Parathyroid adenoma (tissue), 2 donors: ENCODE results near the gene SWI5.

Experiments
- H2AFZ ChIP-seq: fragments of 300-600 bp; sonication (generic); one replicate; pipeline ENCODE4 v1.7.0; 2017; ENCODE audit warnings: antibody characterized with exemption, mild to moderate bottlenecking
- H3K27ac ChIP-seq: fragments of 300-600 bp; sonication (generic); one replicate; pipeline ENCODE4 v1.7.0; 2017
- H3K27me3 ChIP-seq: fragments of 300-600 bp; sonication (generic); one replicate; pipeline ENCODE4 v1.7.0; 2017; ENCODE audit warnings: low read length; ENCODE audit not compliant: control insufficient read depth, insufficient read depth
- H3K36me3 ChIP-seq: fragments of 300-600 bp; sonication (generic); one replicate; pipeline ENCODE4 v1.7.0; 2017; ENCODE audit warnings: low read length; ENCODE audit not compliant: control insufficient read depth, insufficient read depth
- H3K4me1 ChIP-seq: fragments of 300-600 bp; sonication (generic); one replicate; pipeline ENCODE4 v1.7.0; 2017; ENCODE audit warnings: control low read depth
- H3K4me2 ChIP-seq: fragments of 300-600 bp; sonication (generic); one replicate; pipeline ENCODE4 v1.7.0; 2017; ENCODE audit warnings: low read length
- H3K4me3 ChIP-seq: fragments of 300-600 bp; sonication (generic); one replicate; pipeline ENCODE4 v1.7.0; 2017; ENCODE audit warnings: low read depth, low read length
- H3K79me2 ChIP-seq: fragments of 300-600 bp; sonication (generic); one replicate; pipeline ENCODE4 v1.7.0; 2017; ENCODE audit warnings: control low read depth
- H3K9ac ChIP-seq: fragments of 300-600 bp; sonication (generic); one replicate; pipeline ENCODE4 v1.7.0; 2017; ENCODE audit warnings: mild to moderate bottlenecking
- H3K9me3 ChIP-seq: fragments of 300-600 bp; sonication (generic); one replicate; pipeline ENCODE4 v1.7.0; 2017; ENCODE audit warnings: low read length; ENCODE audit not compliant: control insufficient read depth
- CTCF ChIP-seq: fragments of 300-600 bp; sonication (generic); IDR thresholded peaks from one replicate; pipeline ENCODE4 v1.7.0; 2017; ENCODE audit warnings: antibody characterized with exemption, mild to moderate bottlenecking
- donor health status: primary hyperparathyroidism.

SWI5 gene

GRCh38 chr9:128247226-128247803, 28.8 kb upstream of the SWI5 start:
- no peaks in the 10 kb centered on the region for H3K79me2 ChIP-seq
- H3K9me3 ChIP-seq, result no peaks in the 10 kb centered on the region
- no peak overlapping the region for H3K4me2 ChIP-seq
- no peak overlapping the region for H3K9ac ChIP-seq
- no peak for TF ChIP-seq CTCF
- no peak overlapping the region for H2AFZ ChIP-seq
- H3K27me3 ChIP-seq, result no peaks in the 10 kb centered on the region
- no peaks in the 10 kb centered on the region for H3K4me1 ChIP-seq
- H3K27ac ChIP-seq, result no peak overlapping the region
- H3K4me3 ChIP-seq, result no peak overlapping the region
- H3K36me3 ChIP-seq, result no peaks in the 10 kb centered on the region

GRCh38 chr9:128249558-128249907, 26.5 kb upstream of the SWI5 start:
- no peak overlapping the region for H3K4me3 ChIP-seq
- TF ChIP-seq CTCF, result no peak
- H3K4me2 ChIP-seq, result no peak overlapping the region

GRCh38 chr9:128249908-128250838, 25.9 kb upstream of the SWI5 start:
- Histone ChIP-seq H3K9ac (no peak overlapping the region), H2AFZ (no peak overlapping the region), H3K36me3 (no peaks in the 10 kb centered on the region), H3K9me3 (no peaks in the 10 kb centered on the region), H3K79me2 (no peaks in the 10 kb centered on the region), H3K4me3 (no peak overlapping the region), H3K27ac (no peak overlapping the region), H3K27me3 (no peaks in the 10 kb centered on the region), H3K4me2 (peak overlapping the region; percentile 26), H3K4me1 (no peaks in the 10 kb centered on the region)
- TF ChIP-seq CTCF, result no peak

More at GRCh38 chr9:128249558-128249907, 26.5 kb upstream of the SWI5 start:
- H3K27ac ChIP-seq, result no peak overlapping the region
- no peaks in the 10 kb centered on the region for H3K27me3 ChIP-seq
- H3K36me3 ChIP-seq, result no peaks in the 10 kb centered on the region
- no peak overlapping the region for H2AFZ ChIP-seq
- no peaks in the 10 kb centered on the region for H3K4me1 ChIP-seq
- no peaks in the 10 kb centered on the region for H3K9me3 ChIP-seq
- no peak overlapping the region for H3K9ac ChIP-seq
- H3K79me2 ChIP-seq, result no peaks in the 10 kb centered on the region

GRCh38 chr9:128250839-128251731, 25.0 kb upstream of the SWI5 start:
- Histone ChIP-seq H3K36me3 (no peaks in the 10 kb centered on the region), H2AFZ (no peak overlapping the region), H3K4me1 (no peaks in the 10 kb centered on the region), H3K27me3 (no peaks in the 10 kb centered on the region), H3K4me2 (peak overlapping the region; percentile 22), H3K79me2 (no peaks in the 10 kb centered on the region), H3K4me3 (no peak overlapping the region), H3K9ac (no peak overlapping the region), H3K9me3 (no peaks in the 10 kb centered on the region), H3K27ac (no peak overlapping the region)
- TF ChIP-seq CTCF, result no peak
